ENCODE measurements around the gene SART3.
"Not testable (repeated sequence)": the region's sequence is repeated elsewhere in the genome, so short reads cannot be mapped to it uniquely, and the experiment has no call there.

SART3 gene

GRCh38 chr12:108563136-108563803 is 2.3 kb upstream of the SART3 start:
- DNase-seq = peak; percentile 96

DNA sequence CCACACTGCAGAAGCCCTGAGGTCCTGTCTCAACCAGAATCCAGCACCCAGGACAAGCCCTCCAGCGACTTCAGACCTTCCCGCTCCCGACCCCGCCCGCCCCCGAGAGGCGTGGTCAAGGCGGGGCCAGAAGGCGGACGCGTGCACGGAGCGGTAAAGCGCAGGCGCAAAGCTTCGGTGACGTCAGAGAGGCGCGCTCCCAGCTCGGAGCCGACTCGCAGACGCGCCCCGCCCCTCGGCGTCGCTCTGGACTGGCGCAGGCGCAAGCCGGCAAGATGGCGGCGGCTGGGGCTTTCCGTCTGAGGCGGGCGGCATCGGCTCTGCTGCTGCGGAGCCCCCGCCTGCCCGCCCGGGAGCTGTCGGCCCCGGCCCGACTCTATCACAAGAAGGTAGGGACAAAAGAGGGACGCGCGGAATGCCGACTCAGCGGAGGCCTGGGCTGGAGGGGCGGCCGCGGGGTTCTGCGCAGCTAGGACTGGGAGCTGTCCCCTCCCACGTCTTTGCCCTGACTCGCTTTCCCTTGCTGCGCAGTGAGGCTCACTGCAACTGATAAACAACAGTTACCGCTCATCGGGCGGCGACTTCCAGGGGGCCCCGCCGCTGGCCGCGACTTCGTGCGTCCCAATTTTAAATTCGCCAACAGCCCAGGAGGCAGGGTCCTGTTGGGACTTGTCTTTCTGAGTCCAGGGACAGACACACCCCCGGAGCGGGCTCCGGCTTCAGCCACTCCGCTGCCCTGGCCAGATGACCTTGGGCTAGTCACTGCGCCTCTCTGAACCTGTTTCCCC is 1.6 kb upstream of the SART3 start, which contains the start of gene ISCU:
ISCU (plus strand) TSS at position 249 of the 788 bp plus-strand sequence; CDS start at position 276, 27 bp downstream.
- peak; percentile 97 for DNase-seq

- no peak for DNase-seq
These were observed 927 bp upstream of the SART3 start for GRCh38 chr12:108561852-108562347.

GRCh38 chr12:108560321-108560721 is 652 bp downstream of the SART3 start:
- peak; percentile 32 for DNase-seq

DNA sequence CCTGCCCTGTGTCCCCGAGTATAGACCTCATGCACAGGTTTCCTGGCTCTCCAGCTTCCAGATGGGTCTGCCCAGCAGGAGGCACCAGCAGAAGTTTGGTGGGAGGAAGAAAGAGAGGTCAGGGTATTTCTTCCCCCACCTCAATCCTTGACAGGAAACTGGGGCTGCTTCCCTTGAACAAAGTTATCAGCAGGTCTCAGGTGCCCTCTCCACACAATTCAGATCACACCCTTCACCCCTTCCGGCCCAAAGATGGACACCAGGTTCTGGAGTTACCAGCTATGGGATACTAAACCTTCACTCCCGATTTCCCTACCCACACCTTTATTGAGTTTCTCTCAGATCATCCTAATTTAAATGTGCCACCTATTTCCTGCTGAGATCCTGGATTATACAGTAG is 1.2 kb downstream of the SART3 start:
- DNase-seq = peak; percentile 33

DNA sequence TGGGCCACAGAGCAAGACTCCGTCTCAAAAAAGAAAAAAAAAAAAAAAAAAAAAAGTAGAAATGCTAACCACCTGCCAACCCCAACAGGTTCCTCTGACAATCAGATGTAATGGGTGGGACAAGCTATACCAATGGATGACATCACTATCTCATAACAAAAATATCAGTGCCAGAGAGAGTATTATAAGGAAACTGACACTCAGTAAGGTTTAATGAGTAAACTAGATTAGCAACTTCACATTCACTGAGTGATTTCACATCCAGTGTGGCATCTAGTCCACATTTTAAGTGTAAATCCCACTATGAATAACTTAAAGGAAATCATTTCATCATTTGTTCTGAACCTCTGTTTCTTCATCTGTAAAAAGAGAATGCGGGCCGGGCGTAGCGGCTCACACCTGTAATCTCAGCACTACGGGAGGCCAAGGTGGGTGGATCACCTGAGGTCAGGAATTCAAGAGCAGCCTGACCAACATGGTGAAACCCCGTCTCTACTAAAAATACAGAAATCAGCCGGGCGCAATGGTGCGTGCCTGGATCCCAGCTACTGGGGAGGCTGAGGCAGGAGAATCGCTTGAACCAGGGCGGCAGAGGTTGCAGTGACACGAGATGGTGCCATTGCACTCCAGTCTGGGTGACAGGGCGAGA is 1.8 kb downstream of the SART3 start:
- DNase-seq = no peak

GRCh38 chr12:108555383-108555782 is 5.6 kb downstream of the SART3 start:
- not testable (repeated sequence) for DNase-seq

GRCh38 chr12:108553799-108554198 is 7.2 kb downstream of the SART3 start:
- no peak for DNase-seq

DNA sequence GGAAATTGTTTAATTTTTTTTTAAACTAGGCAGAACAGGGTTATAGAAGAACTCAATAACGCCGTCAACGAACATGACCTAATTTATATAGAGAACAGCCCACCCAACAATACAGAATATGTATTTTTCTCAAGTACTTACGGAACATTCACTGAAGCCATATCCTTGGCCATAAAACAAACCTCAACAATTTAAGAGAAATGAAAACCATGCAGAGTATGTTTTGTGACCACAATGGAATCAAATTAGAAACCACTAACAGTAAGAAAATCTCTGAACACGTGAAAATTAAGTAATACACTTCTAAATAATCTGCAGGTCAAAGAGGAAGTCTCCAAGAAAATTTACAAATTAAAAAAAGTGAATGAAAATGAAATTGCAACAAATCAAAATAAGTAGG is 9.4 kb downstream of the SART3 start:
- no peak for DNase-seq

- DNase-seq = no peak
These were observed 11.9 kb downstream of the SART3 start for GRCh38 chr12:108548954-108549521.

GRCh38 chr12:108547686-108548085 is 13.3 kb downstream of the SART3 start:
- DNase-seq = no peak

DNA sequence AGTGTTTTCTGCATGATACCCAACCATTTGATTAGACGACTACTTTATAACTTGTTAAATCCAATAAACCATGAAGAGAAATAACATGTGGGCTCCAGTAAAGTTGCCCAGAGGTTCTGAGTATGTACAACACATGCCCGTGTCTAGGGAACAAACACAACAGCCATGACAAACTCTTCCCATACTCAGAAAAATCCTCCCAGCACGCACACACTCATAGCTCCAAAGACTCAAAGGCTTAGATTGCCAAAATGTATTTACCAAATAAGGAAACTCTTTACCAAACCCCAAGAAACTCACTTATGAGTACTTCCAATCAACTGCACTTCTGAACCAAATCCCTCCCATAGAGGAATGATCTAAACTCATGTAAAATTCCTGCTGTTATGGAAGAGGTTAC is 17.3 kb downstream of the SART3 start:
- DNase-seq = no peak

- no peak for DNase-seq
These were observed 18.7 kb downstream of the SART3 start for GRCh38 chr12:108542320-108542719.

- DNase-seq = no peak
These were observed 22.3 kb downstream of the SART3 start for GRCh38 chr12:108538616-108539195.

DNA sequence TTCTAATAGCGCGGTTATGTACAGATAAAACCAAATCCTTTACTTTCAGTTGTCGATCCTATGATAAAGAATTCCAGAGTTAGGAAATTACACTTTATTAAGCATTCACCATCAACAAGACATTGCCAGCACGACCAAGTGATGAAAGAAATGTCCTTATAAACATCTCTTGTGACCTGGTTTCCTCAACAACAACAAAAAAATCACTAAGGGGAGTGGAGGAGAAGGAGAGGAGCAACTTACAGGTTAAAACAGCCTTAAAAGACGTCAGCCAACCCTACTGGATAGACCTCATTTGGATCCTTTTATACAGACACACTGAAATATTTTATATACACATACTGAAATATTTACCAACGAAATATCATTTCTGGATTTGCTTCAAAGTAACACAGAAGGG is 22.8 kb downstream of the SART3 start:
- no peak for DNase-seq

GRCh38 chr12:108531929-108532848 is 28.8 kb downstream of the SART3 start:
- no peak for DNase-seq

GRCh38 chr12:108530161-108530560 is 30.8 kb downstream of the SART3 start:
- no peak for DNase-seq

DNA sequence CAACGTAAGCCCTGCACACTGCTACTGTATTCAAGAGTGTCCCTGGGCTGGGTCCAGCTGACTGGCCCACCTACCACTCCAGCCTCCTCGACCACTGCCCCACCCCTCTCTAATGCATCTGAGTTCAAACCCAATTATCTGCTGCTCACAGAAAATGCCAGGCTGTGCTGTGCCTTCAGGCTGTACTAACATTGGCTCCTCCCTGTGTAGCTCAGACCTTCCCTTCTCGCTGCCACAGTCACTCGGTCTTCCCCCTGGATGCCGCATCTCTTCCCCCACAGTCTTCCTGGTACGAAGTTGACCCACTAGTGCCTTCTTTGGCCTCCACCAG is 33.8 kb downstream of the SART3 start:
- no peak for DNase-seq

DNA sequence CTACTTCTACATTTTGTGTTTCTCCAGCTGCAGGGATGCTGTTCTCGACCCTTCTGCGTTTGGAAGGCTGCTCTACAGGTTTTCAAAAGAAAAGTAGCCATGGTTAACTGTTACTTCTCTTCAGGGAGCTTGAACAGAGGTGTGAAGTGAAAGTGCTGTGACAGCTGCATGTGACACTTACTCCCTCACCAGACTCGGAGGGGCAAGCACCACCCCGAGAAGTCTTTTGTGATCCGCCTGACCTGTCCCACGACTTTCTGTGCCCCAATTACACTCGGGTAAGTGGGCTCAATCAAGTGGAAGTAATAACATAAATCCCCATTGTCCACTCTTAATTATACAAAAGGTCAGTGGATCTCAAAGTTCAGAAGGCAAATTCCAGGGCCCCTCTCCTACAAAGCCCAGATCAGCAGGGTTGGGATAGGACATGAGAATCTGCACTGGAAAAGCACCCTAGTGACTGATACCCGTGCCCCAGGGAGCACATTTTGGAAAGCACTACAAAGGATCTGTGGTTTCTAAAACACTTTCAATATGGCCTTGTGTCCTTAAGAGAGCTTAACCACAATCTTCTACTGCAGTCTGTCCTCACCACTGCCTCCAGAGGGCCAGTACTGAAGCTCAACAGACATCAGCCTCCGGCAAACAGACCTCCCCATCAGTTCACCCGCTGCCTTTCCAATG is 34.3 kb downstream of the SART3 start:
- no peak for DNase-seq

DNA sequence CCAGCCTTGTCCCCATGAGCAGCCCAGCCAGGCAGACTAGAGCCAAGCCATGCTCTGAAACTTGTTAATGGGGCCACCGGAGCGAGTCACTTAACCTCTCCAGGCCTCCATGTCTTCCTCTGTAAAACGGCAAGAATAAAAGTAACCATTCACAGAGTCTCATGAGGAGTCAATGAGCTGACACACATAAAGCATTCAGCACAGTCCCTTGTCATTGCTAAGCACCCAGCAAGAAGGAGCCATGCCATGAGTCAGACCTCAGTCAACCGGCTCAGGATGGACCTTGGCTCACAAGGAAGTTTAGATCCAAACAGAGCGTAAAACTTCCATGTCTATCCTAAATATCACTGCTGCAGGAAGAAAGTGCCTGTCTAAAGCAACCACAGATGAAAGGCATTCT is 35.3 kb downstream of the SART3 start:
- no peak for DNase-seq

DNA sequence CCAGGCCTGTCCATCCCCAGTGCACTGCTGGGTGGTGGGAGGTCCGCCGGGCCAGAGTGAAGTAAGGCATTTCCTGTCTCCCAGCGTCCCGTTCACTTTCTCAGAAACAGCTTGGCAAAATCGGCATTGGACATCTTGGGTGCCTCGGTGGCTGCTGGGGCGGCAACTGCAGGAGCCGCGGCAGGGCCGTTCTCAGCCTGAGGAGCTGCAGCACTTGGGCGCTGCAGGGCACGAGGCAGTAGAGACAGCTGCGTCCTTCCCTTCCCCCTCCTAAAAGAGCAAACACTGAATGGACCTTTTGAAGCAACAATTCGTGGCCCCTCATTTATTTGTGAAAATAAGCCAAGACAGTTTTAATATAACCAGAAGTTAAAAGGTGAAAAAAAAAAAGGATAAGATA is 37.6 kb downstream of the SART3 start:
- DNase-seq = no peak

Measured in hematopoietic multipotent progenitor cell treated with erythropoietin and hydrocortisone succinate and interleukin-3 and kit ligand, for 8 days (in vitro differentiated cells).